BJ (cell line): ENCODE data around the gene XPO6. TPM values are rescaled to one million over a fixed set of nuclear protein-coding genes. Genes with fewer than 3 reads are reported as not detected.

ENCODE experiments used
- CTCF ChIA-PET: fragments of 350-600 bp; formaldehyde crosslinking; extraction: SDS; loops from one replicate; lab custom pipeline; 2021; ENCODE audit warnings: antibody characterized with exemption, inconsistent platforms; lab: Yijun Ruan, JAX
- POLR2A ChIA-PET: fragments of 300-600 bp; sonication (Branson Sonifier 250); formaldehyde crosslinking; extraction: SDS; loops from one replicate; lab custom pipeline; 2021; ENCODE audit warnings: antibody characterized with exemption; lab: Charles Lee
- DNase-seq: peaks from one replicate; pipeline ENCODE4 v3.0.0-alpha.2; 2011; ENCODE audit warnings: low read depth
- H3K27me3 ChIP-seq: 2 replicates; pipeline ENCODE4 v1.6.0; 2011; ENCODE audit warnings: low read length; ENCODE audit not compliant: control insufficient read depth, insufficient read depth
- H3K36me3 ChIP-seq: 2 replicates; pipeline ENCODE4 v1.5.1; 2011; ENCODE audit warnings: low read length; ENCODE audit not compliant: control insufficient read depth, insufficient read depth
- H3K4me3 ChIP-seq: 2 replicates; pipeline ENCODE4 v1.5.1; 2011; ENCODE audit warnings: low read depth, mild to moderate bottlenecking, control low read depth, low read length
- CTCF ChIP-seq: IDR thresholded peaks from 2 replicates; pipeline ENCODE4 v1.5.1; 2011; ENCODE audit warnings: low read depth, mild to moderate bottlenecking, control low read depth, inconsistent platforms, low read length, moderate library complexity; ENCODE audit not compliant: insufficient read depth
- polyA plus RNA-seq: library from polyadenylated mRNA; depleted of rRNA; stranded (reverse); fragments of >200 nt; gene quantifications from 2 replicates; pipeline ENCODE4 v1.2.3, GENCODE V29; 2011

XPO6 gene
- polyA plus RNA-seq, 1 experiment: 239 TPM

GRCh38 chr16:28208824-28209223, 2.9 kb downstream of the XPO6 start:
- CTCF ChIA-PET: interaction anchor here (0.8 to 3.3 kb wide), 2 partner anchors 15 to 117 kb away, joined by 4 to 8 read pairs; no protein-coding TSS in a partner anchor
- TF ChIP-seq CTCF: no peak
- POLR2A ChIA-PET: no interaction called here
- no peaks in the 10 kb centered on the region for H3K27me3 ChIP-seq
- peaks cover 12% of the 10 kb centered on the region for H3K36me3 ChIP-seq
- H3K4me3 ChIP-seq: no peak overlapping the region
- no peak for DNase-seq

- Histone ChIP-seq H3K36me3 (peaks cover 14% of the 10 kb centered on the region), H3K4me3 (no peak overlapping the region), H3K27me3 (no peaks in the 10 kb centered on the region)
- no peak for TF ChIP-seq CTCF
- CTCF ChIA-PET: interaction anchor here (0.6 to 1.4 kb wide), 2 partner anchors 137 to 518 kb away, joined by 3 to 4 read pairs; no protein-coding TSS in a partner anchor
- no peak for DNase-seq
- POLR2A ChIA-PET: no interaction called here
Observed at GRCh38 chr16:28208131-28208530, 3.6 kb downstream of the XPO6 start.

- H3K36me3 ChIP-seq: peaks cover 18% of the 10 kb centered on the region
- no peaks in the 10 kb centered on the region for H3K27me3 ChIP-seq
- no peak overlapping the region for H3K4me3 ChIP-seq
- POLR2A ChIA-PET: no interaction called here
- CTCF ChIA-PET: interaction anchor here (1.4 kb wide), 1 partner anchor 136 kb away, joined by 3 read pairs; no protein-coding TSS in a partner anchor
- no peak for DNase-seq
- no peak for TF ChIP-seq CTCF
Observed at GRCh38 chr16:28207399-28207798, 4.4 kb downstream of the XPO6 start.

GRCh38 chr16:28205974-28206373, 5.8 kb downstream of the XPO6 start:
- H3K27me3 ChIP-seq: no peaks in the 10 kb centered on the region
- peaks cover 23% of the 10 kb centered on the region for H3K36me3 ChIP-seq
- DNase-seq: no peak
- no peak overlapping the region for H3K4me3 ChIP-seq
- ChIA-PET POLR2A (no interaction called here), CTCF (interaction anchor here (0.9 kb wide), 1 partner anchor 9 kb away, joined by 3 read pairs; no protein-coding TSS in a partner anchor)
- no peak for TF ChIP-seq CTCF

- ChIA-PET POLR2A (no interaction called here), CTCF (no interaction called here)
- Histone ChIP-seq H3K27me3 (no peaks in the 10 kb centered on the region), H3K4me3 (no peak overlapping the region), H3K36me3 (peaks cover 23% of the 10 kb centered on the region)
- no peak for DNase-seq
- no peak for TF ChIP-seq CTCF
Observed at GRCh38 chr16:28205117-28205899, 6.5 kb downstream of the XPO6 start.
